Thyroid gland (tissue), 4 donors: ENCODE data around the gene PPARGC1A.

Experiments
- POLR2A ChIP-seq, 2 donors: fragments of 450-650 bp; IDR thresholded peaks; one replicate each; pipeline ENCODE4 v1.6.1; 2017; ENCODE audit warnings: antibody characterized with exemption in 2 of 2, mild to moderate bottlenecking in 2 of 2, moderate library complexity in 1 of 2
- TF ChIP-seq, protein P1 (sequence below), 6 experiments: fragments of 200-600 bp in 3 of 6; fragments of 450-650 bp in 3 of 6; sonication (generic) in 3 of 6; IDR thresholded peaks; one replicate each; pipeline ENCODE4 v1.5.1; 2016 to 2019; ENCODE audit warnings: antibody characterized with exemption in 6 of 6, mild to moderate bottlenecking in 2 of 6, inconsistent platforms in 1 of 6, moderate library complexity in 1 of 6

DNA sequence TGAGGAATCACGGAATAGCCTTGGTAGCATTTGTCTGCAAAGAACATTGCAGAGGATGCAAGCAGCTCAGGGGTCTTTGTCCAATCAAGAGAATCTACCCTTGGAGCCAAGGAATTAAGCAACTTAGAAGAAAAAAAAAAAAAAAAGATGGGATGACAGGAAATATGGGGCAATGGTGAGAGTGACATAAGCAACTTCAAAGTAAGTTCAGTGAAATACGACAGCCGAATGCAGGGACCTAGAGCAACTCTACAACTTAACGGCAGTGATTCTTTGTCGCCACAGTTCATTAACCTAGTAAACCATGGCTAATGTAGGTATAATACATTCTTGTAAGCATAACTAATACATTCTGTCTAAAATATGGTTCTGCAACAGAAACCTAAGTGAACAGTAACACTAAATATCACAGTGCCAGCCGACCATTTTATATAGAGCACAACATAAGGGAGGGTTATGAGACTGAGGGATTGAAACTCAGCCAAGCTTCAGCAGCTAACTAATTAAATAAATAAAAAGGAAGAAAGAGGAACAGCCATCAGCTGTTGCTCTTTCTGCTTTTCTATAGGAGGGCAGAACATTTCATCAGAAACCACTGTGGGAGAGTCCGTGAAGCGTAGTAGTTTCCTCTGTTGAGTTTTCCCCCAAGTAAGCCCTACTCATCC, 74.7 kb downstream of the PPARGC1A start:
- TF ChIP-seq, protein P1, sequence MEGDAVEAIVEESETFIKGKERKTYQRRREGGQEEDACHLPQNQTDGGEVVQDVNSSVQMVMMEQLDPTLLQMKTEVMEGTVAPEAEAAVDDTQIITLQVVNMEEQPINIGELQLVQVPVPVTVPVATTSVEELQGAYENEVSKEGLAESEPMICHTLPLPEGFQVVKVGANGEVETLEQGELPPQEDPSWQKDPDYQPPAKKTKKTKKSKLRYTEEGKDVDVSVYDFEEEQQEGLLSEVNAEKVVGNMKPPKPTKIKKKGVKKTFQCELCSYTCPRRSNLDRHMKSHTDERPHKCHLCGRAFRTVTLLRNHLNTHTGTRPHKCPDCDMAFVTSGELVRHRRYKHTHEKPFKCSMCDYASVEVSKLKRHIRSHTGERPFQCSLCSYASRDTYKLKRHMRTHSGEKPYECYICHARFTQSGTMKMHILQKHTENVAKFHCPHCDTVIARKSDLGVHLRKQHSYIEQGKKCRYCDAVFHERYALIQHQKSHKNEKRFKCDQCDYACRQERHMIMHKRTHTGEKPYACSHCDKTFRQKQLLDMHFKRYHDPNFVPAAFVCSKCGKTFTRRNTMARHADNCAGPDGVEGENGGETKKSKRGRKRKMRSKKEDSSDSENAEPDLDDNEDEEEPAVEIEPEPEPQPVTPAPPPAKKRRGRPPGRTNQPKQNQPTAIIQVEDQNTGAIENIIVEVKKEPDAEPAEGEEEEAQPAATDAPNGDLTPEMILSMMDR (IDR thresholded peaks at IDR 0.05), result no peak
- TF ChIP-seq POLR2A (IDR thresholded peaks at IDR 0.05), result no peak
